GM12801 (cell line): Measurements from ENCODE around the gene SETD1B.

ENCODE experiments used
- TF ChIP-seq, protein P1 (sequence below): IDR thresholded peaks from one replicate; pipeline ENCODE4 v1.5.1; 2011; ENCODE audit warnings: control low read depth; ENCODE audit not compliant: insufficient read length; ENCODE audit errors: extremely low read depth

The SETD1B gene

DNA sequence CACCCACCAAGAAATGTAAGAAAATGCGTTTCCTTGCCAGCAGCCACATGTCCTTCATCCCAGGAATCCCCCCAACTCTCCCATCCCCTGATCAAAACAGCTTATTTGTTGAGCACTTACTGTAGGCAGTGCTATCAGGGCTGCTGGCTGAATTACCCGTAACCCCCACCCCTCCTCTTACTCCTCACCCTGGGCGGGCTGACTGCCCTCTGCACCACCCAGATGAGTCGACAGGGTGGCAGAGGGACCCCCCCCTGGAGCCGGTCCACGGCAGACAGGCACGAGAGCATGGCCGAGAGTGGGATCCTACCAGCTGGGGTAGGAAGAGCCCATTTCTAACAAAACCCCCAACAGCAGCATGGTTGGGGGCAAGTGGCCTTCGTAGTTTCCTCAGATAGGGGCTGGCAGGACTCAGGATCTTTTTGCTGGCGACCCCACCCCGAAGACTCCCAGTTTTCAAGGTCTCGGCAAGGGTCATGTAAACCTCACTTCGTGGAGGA, 9.2 kb upstream of the SETD1B start:
- TF ChIP-seq, protein P1, sequence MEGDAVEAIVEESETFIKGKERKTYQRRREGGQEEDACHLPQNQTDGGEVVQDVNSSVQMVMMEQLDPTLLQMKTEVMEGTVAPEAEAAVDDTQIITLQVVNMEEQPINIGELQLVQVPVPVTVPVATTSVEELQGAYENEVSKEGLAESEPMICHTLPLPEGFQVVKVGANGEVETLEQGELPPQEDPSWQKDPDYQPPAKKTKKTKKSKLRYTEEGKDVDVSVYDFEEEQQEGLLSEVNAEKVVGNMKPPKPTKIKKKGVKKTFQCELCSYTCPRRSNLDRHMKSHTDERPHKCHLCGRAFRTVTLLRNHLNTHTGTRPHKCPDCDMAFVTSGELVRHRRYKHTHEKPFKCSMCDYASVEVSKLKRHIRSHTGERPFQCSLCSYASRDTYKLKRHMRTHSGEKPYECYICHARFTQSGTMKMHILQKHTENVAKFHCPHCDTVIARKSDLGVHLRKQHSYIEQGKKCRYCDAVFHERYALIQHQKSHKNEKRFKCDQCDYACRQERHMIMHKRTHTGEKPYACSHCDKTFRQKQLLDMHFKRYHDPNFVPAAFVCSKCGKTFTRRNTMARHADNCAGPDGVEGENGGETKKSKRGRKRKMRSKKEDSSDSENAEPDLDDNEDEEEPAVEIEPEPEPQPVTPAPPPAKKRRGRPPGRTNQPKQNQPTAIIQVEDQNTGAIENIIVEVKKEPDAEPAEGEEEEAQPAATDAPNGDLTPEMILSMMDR = no peak

DNA sequence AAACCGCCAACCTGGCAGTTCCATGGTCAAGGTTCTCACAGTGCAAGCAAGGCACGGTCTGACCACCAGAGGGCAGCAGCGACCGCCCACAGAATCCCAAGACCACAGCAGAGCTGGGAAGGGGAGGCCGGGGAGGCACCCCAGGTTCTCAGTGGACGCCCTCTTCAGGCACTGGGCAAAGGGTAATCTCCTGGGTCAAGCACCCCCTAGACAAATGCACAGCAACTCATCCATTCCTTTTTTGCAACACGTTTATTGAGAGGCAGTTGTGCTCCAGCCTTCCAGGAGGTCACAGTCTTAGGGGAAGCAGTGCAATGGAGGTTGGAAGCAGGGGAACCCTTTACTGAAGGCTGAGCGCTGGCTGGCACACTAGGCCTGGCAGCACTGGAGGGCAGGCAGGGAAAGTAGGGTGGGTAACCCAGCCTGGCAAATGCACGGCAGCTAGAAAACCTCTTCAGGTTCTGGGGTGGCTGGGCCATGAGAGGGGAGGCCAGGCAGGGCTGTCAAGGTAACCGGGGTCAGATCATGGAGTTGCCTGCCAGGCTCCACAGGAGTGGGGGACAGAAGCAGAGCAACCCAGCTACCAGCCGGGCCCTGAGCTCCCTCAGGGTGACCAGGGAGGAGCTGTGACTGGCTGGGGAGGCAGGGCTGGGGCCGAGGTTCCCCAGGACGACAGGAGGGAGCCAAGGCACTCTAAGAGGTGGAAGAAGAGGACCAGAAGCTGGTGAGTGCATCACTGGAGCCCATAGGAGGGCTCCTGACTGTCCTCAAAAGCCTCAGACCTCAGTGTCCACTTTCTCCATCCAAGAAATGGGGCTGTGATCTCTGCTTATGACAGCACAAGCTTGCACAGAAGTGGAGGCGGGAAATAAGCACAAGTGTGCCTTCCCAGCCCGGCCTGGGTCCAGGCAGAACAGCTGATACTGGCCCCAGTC, 8.5 kb upstream of the SETD1B start:
- TF ChIP-seq, protein P1 = peak; percentile 85

GRCh38 chr12:121796855-121797751, 6.7 kb upstream of the SETD1B start:
- TF ChIP-seq, protein P1 = no peak

GRCh38 chr12:121797937-121798786, 5.6 kb upstream of the SETD1B start:
- TF ChIP-seq, protein P1 = no peak

DNA sequence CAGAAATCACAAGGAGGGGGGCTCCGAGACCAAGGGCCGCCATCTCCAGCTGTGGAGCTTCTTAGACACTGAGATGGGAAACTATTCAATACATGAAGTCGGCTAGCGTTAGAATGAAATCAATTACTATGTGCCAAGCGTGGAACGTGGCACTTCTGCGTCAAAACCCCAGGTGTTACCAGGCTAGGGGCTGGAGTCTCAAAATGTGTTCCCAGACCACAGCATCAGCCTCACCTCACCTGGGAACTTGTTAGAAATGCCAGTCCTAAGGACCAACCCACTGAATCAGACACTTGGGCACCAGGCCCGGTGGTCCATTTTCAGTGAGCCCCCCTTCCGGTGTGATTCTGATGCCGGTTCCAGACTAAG, 5.0 kb upstream of the SETD1B start:
- TF ChIP-seq, protein P1 = no peak

DNA sequence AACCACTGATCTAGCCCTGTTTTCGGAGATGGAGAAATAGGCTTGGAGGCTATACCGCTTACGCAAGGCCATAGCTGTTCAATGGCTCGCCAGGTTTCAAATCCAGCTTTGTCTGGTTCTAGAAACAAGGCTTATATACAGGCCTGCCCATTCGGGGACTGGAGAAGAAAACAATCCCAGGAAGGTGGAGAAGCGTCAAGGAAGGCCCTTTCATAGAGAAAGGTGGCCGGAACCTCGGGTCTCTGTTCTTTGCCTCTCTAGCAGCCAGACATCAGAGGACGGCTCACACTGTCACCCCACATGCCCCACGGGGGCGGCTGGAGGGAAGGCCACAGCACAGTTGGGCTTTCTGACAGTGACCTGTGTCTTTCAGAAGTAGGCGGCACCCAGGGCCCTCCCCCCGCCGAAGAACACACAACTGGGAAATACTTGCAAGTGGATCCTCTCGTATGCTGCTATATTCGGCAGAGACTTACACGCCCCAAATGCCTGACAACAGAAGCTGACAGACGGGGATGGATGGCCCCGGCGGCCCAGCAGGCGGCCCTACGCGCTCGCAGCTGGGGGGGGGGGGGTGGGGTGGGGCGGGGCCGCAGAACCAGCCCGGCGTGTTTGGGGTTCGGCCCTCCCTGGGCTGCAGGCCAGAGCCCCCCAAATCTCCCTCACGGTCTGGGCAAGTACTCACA, 4.5 kb upstream of the SETD1B start:
- TF ChIP-seq, protein P1 = no peak
